ENCODE results near the gene GMNN. TPM values are rescaled to one million over a fixed set of nuclear protein-coding genes. Genes with fewer than 3 reads are reported as not detected.

Gene GMNN
- polyA plus RNA-seq, 1 donor (not counting 4 experiments of a cell fraction or from before 2014, with no cell fraction given): 28.4 TPM

- DNase-seq (ENCODE audit: low read depth, low spot score): no peak
Observed at GRCh38 chr6:24829657-24830056, 54.9 kb downstream of the GMNN start.

GRCh38 chr6:24831771-24832716 is 57.3 kb downstream of the GMNN start:
- Histone ChIP-seq H3K79me2 (ENCODE audit: control insufficient read depth, insufficient read depth, low read length) (no peaks in the 10 kb centered on the region), H3K4me1 (ENCODE audit: control insufficient read depth, extremely low read depth, insufficient read depth, low read length) (peaks cover 5% of the 10 kb centered on the region), H3K9ac (ENCODE audit: control insufficient read depth, extremely low read depth, insufficient read depth, low read length) (no peak overlapping the region), H3K27ac (ENCODE audit: control insufficient read depth, insufficient read depth, low read length) (no peak overlapping the region), H3K36me3 (ENCODE audit: control insufficient read depth in 2 of 2, extremely low read depth in 1 of 2, insufficient read depth in 2 of 2, low read length in 2 of 2) (no peaks in the 10 kb centered on the region), H4K20me1 (ENCODE audit: control insufficient read depth, extremely low read depth, insufficient read depth, low read length) (no peaks in the 10 kb centered on the region), H3K27me3 (ENCODE audit: control insufficient read depth, extremely low read depth, insufficient read depth, low read length) (no peaks in the 10 kb centered on the region), H3K9me3 (ENCODE audit: control insufficient read depth, low read depth, low read length) (no peaks in the 10 kb centered on the region), H3K4me2 (ENCODE audit: control insufficient read depth, extremely low read depth, insufficient read depth, low read depth, low read length) (no peak overlapping the region), H3K4me3 (ENCODE audit: control insufficient read depth in 2 of 3, extremely low read depth in 1 of 3, insufficient read depth in 2 of 3, low read depth in 1 of 3, low read length in 3 of 3) (no peak overlapping the region), H2AFZ (ENCODE audit: control insufficient read depth, low read length) (no peak overlapping the region), H3K9me1 (ENCODE audit: control insufficient read depth, extremely low read depth, insufficient read depth, low read length) (no peaks in the 10 kb centered on the region)
- dilution Hi-C loops (cut with MboI; ENCODE audit: extremely low pct_ligation_motif_present, low sequenced_read_pairs): no loop called here
- TF ChIP-seq EZH2 (IDR thresholded peaks at IDR 0.05; ENCODE audit: low read length) (no peak), CTCF (optimal IDR thresholded peaks at IDR 0.05 in 1 of 3, IDR thresholded peaks at IDR 0.05 in 1 of 3, conservative IDR thresholded peaks at IDR 0.05 in 1 of 3; ENCODE audit: extremely low read depth in 1 of 3, insufficient read depth in 2 of 3, low read length in 3 of 3) (no peak)
- no peak for DNase-seq (ENCODE audit: low read depth, low spot score)
- no peak for FAIRE-seq

More at GRCh38 chr6:24829657-24830056, 54.9 kb downstream of the GMNN start:
- no peak overlapping the region for H2AFZ ChIP-seq (ENCODE audit: control insufficient read depth, low read length)
- no peaks in the 10 kb centered on the region for H3K27me3 ChIP-seq (ENCODE audit: control insufficient read depth, extremely low read depth, insufficient read depth, low read length)
- no peaks in the 10 kb centered on the region for H3K36me3 ChIP-seq (ENCODE audit: control insufficient read depth in 2 of 2, extremely low read depth in 1 of 2, insufficient read depth in 2 of 2, low read length in 2 of 2)
- H4K20me1 ChIP-seq (ENCODE audit: control insufficient read depth, extremely low read depth, insufficient read depth, low read length): no peaks in the 10 kb centered on the region
- no peaks in the 10 kb centered on the region for H3K79me2 ChIP-seq (ENCODE audit: control insufficient read depth, insufficient read depth, low read length)
- no peak for FAIRE-seq
- H3K9me3 ChIP-seq (ENCODE audit: control insufficient read depth, low read depth, low read length): no peaks in the 10 kb centered on the region
- no peak for TF ChIP-seq EZH2 (IDR thresholded peaks at IDR 0.05; ENCODE audit: low read length)
- TF ChIP-seq CTCF (optimal IDR thresholded peaks at IDR 0.05 in 1 of 3, IDR thresholded peaks at IDR 0.05 in 1 of 3, conservative IDR thresholded peaks at IDR 0.05 in 1 of 3; ENCODE audit: extremely low read depth in 1 of 3, insufficient read depth in 2 of 3, low read length in 3 of 3): no peak
- H3K27ac ChIP-seq (ENCODE audit: control insufficient read depth, insufficient read depth, low read length): no peak overlapping the region
- no peak overlapping the region for H3K9ac ChIP-seq (ENCODE audit: control insufficient read depth, extremely low read depth, insufficient read depth, low read length)
- H3K4me3 ChIP-seq (ENCODE audit: control insufficient read depth in 2 of 3, extremely low read depth in 1 of 3, insufficient read depth in 2 of 3, low read depth in 1 of 3, low read length in 3 of 3): no peak overlapping the region
- H3K4me2 ChIP-seq (ENCODE audit: control insufficient read depth, extremely low read depth, insufficient read depth, low read depth, low read length): no peak overlapping the region
- no peaks in the 10 kb centered on the region for H3K9me1 ChIP-seq (ENCODE audit: control insufficient read depth, extremely low read depth, insufficient read depth, low read length)
- dilution Hi-C loops (cut with MboI; ENCODE audit: extremely low pct_ligation_motif_present, low sequenced_read_pairs): no loop called here
- peaks cover 10% of the 10 kb centered on the region for H3K4me1 ChIP-seq (ENCODE audit: control insufficient read depth, extremely low read depth, insufficient read depth, low read length)

Measured in keratinocyte (primary cell).